PC-3 (cell line): ENCODE data around the gene PLPP1. TPM values are rescaled to one million over a fixed set of nuclear protein-coding genes. Genes with fewer than 3 reads are reported as not detected.

Experiments
- ATAC-seq: fragments of 200-7000 bp; cut with Tn5 transposase; 2 replicates; pipeline ENCODE4 v1.9.1; 2020; ENCODE audit warnings: mild to moderate bottlenecking, moderate library complexity
- BruUV-seq: library from RNA; stranded (reverse); fragments of 400-500 nt; replicated peaks from 2 replicates; lab custom pipeline; 2021; lab: Mats Ljungman, UMichigan
- CTCF ChIA-PET: fragments of 300-600 bp; sonication (Branson Sonifier 250); formaldehyde crosslinking; loops from one replicate; lab custom pipeline; 2022; ENCODE audit warnings: antibody characterized with exemption; lab: Charles Lee
- POLR2A ChIA-PET: fragments of 300-600 bp; sonication (Branson Sonifier 250); formaldehyde crosslinking; loops from one replicate; lab custom pipeline; 2022; ENCODE audit warnings: antibody characterized with exemption; ENCODE audit not compliant: unreplicated experiment; lab: Charles Lee
- DNase-seq: peaks from one replicate; pipeline ENCODE4 v3.0.0-alpha.2; 2015
- H2AFZ ChIP-seq: fragments of 300-600 bp; sonication (generic); 2 replicates; pipeline ENCODE4 v1.6.0; 2016; ENCODE audit warnings: antibody characterized with exemption, low read length
- H3F3A ChIP-seq: fragments of 300-600 bp; sonication (generic); one replicate; pipeline ENCODE4 v1.6.0; 2017; ENCODE audit warnings: antibody characterized with exemption, low read length, control low read depth, mild to moderate bottlenecking; ENCODE audit not compliant: unreplicated experiment
- H3K27ac ChIP-seq: fragments of 300-600 bp; sonication (generic); 2 replicates; pipeline ENCODE4 v1.5.1; 2016; ENCODE audit warnings: mild to moderate bottlenecking, low read length
- H3K27me3 ChIP-seq: fragments of 300-600 bp; sonication (generic); 2 replicates; pipeline ENCODE4 v1.6.1; 2016; ENCODE audit warnings: low read length, mixed read lengths
- H3K36me3 ChIP-seq: fragments of 300-600 bp; sonication (generic); 2 replicates; pipeline ENCODE4 v1.6.1; 2016; ENCODE audit warnings: low read depth, mixed run types, low read length, mixed read lengths
- H3K4me1 ChIP-seq: fragments of 300-600 bp; sonication (generic); 2 replicates; pipeline ENCODE4 v1.5.1; 2016; ENCODE audit warnings: low read length; ENCODE audit not compliant: insufficient read depth
- H3K4me2 ChIP-seq: fragments of 300-600 bp; sonication (generic); 2 replicates; pipeline ENCODE4 v1.6.0; 2016; ENCODE audit warnings: low read length
- H3K4me3 ChIP-seq: fragments of 300-600 bp; sonication (generic); 2 replicates; pipeline ENCODE4 v1.5.1; 2016; ENCODE audit warnings: mild to moderate bottlenecking, low read length, mixed read lengths
- H3K79me2 ChIP-seq: fragments of 300-600 bp; sonication (generic); 2 replicates; pipeline ENCODE4 v1.6.1; 2017; ENCODE audit warnings: low read length, mixed read lengths
- H3K9ac ChIP-seq: fragments of 300-600 bp; sonication (generic); 2 replicates; pipeline ENCODE4 v1.6.0; 2016; ENCODE audit warnings: mild to moderate bottlenecking, low read length
- H3K9me2 ChIP-seq: fragments of 300-600 bp; sonication (generic); replicated peaks from 2 replicates; pipeline ENCODE4 v1.6.1; 2016; ENCODE audit warnings: mixed run types, low read length, mixed read lengths
- H3K9me3 ChIP-seq: fragments of 300-600 bp; sonication (generic); 2 replicates; pipeline ENCODE4 v1.6.1; 2016; ENCODE audit warnings: low read length, mixed read lengths
- H4K20me1 ChIP-seq: fragments of 300-600 bp; sonication (generic); 2 replicates; pipeline ENCODE4 v1.6.1; 2016; ENCODE audit warnings: low read length, mixed read lengths
- CTCF ChIP-seq: fragments of 300-600 bp; sonication (generic); conservative IDR thresholded peaks from 2 replicates; pipeline ENCODE4 v1.5.1; 2017; ENCODE audit warnings: antibody characterized with exemption, low read depth, mild to moderate bottlenecking, low read length
- EZH2 ChIP-seq: fragments of 300-600 bp; sonication (generic); IDR thresholded peaks from one replicate; pipeline ENCODE4 v1.6.1; 2017; ENCODE audit warnings: antibody characterized with exemption, mild to moderate bottlenecking, low read length; ENCODE audit not compliant: unreplicated experiment
- EZH2phosphoT487 ChIP-seq: fragments of 300-600 bp; sonication (generic); IDR thresholded peaks from 2 replicates; pipeline ENCODE4 v1.6.1; 2018; ENCODE audit warnings: mild to moderate bottlenecking, antibody characterized with exemption, low read length, borderline replicate concordance
- intact Hi-C: fragments of 100-400 bp; cut with micrococcal nuclease; formaldehyde crosslinking; loops from 2 replicates; pipeline ENCODE4 v1.9.0; 2023
- total RNA-seq: library from RNA; depleted of rRNA; stranded (reverse); fragments of >200 nt; gene quantifications from 2 replicates; pipeline ENCODE4 v1.2.3, GENCODE V29; 2014

The PLPP1 gene
- total RNA-seq, 1 experiment from 2014 or later: 16.2 TPM

- Histone ChIP-seq H3K9ac (no peak overlapping the region), H3K4me3 (no peak overlapping the region), H3K79me2 (no peaks in the 10 kb centered on the region), H3K9me3 (no peaks in the 10 kb centered on the region), H3K4me2 (no peak overlapping the region), H3K27ac (no peak overlapping the region), H3K36me3 (no peaks in the 10 kb centered on the region), H3F3A (no peaks in the 10 kb centered on the region), H3K9me2 (no peaks in the 10 kb centered on the region), H4K20me1 (no peaks in the 10 kb centered on the region), H3K27me3 (no peaks in the 10 kb centered on the region), H3K4me1 (no peaks in the 10 kb centered on the region), H2AFZ (no peak overlapping the region)
- TF ChIP-seq EZH2phosphoT487: no peak
- no peak for TF ChIP-seq EZH2
- no peak for TF ChIP-seq CTCF
- BruUV-seq: no TSS peak
- CTCF ChIA-PET: no interaction called here
- DNase-seq (no peak), ATAC-seq (no peak)
- intact Hi-C loops: no loop called here
- POLR2A ChIA-PET: no interaction called here
These were observed 84.6 kb downstream of the PLPP1 start for GRCh38 chr5:55450050-55450765.

- TF ChIP-seq EZH2phosphoT487 (no peak), EZH2 (no peak), CTCF (no peak)
- Histone ChIP-seq H3F3A (no peaks in the 10 kb centered on the region), H3K27me3 (no peaks in the 10 kb centered on the region), H3K27ac (no peak overlapping the region), H3K9me2 (no peaks in the 10 kb centered on the region), H3K4me3 (no peak overlapping the region), H4K20me1 (no peaks in the 10 kb centered on the region), H3K9me3 (no peaks in the 10 kb centered on the region), H3K4me1 (no peaks in the 10 kb centered on the region), H3K79me2 (no peaks in the 10 kb centered on the region), H2AFZ (no peak overlapping the region), H3K4me2 (no peak overlapping the region), H3K9ac (no peak overlapping the region), H3K36me3 (no peaks in the 10 kb centered on the region)
- DNase-seq: no peak
- ATAC-seq: no peak
- intact Hi-C loops: no loop called here
- POLR2A ChIA-PET: no interaction called here
- CTCF ChIA-PET: no interaction called here
- BruUV-seq: no TSS peak
These were observed 88.0 kb downstream of the PLPP1 start for GRCh38 chr5:55446640-55447351.

- CTCF ChIA-PET: no interaction called here
- intact Hi-C loops: no loop called here
- DNase-seq: no peak
- Histone ChIP-seq H2AFZ (no peak overlapping the region), H3K9ac (no peak overlapping the region), H3F3A (no peaks in the 10 kb centered on the region), H3K4me1 (no peaks in the 10 kb centered on the region), H3K9me2 (no peaks in the 10 kb centered on the region), H3K27ac (no peak overlapping the region), H3K27me3 (no peaks in the 10 kb centered on the region), H3K36me3 (no peaks in the 10 kb centered on the region), H3K9me3 (no peaks in the 10 kb centered on the region), H4K20me1 (no peaks in the 10 kb centered on the region), H3K4me2 (no peak overlapping the region), H3K79me2 (no peaks in the 10 kb centered on the region), H3K4me3 (no peak overlapping the region)
- POLR2A ChIA-PET: no interaction called here
- BruUV-seq: no TSS peak
- ATAC-seq: no peak
- no peak for TF ChIP-seq CTCF
- TF ChIP-seq EZH2: no peak
- no peak for TF ChIP-seq EZH2phosphoT487
These were observed 89.0 kb downstream of the PLPP1 start for GRCh38 chr5:55445791-55446190.
